Epithelial cell of proximal tubule (primary cell): ENCODE data around the gene HMGA1. TPM values are rescaled to one million over a fixed set of nuclear protein-coding genes. Genes with fewer than 3 reads are reported as not detected.
A peak's percentile ranks its signal among the peaks of the same experiment; 100 is the strongest.

Source experiments
- DNase-seq: peaks from one replicate; pipeline ENCODE4 v3.0.0-alpha.2; 2011; ENCODE audit warnings: low read depth
- H3K4me3 ChIP-seq: 2 replicates; pipeline ENCODE4 v1.5.1; 2011; ENCODE audit warnings: low read depth, mild to moderate bottlenecking, low read length
- CTCF ChIP-seq: conservative IDR thresholded peaks from 2 replicates; pipeline ENCODE4 v1.5.1; 2012; ENCODE audit warnings: low read depth, mild to moderate bottlenecking, low read length
- total RNA-seq: library from RNA; depleted of rRNA; stranded (reverse); fragments of >200 nt; gene quantifications from 2 replicates; pipeline ENCODE4 v1.2.3, GENCODE V29; 2015

Gene HMGA1, protein sequence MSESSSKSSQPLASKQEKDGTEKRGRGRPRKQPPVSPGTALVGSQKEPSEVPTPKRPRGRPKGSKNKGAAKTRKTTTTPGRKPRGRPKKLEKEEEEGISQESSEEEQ
- 949 and 1,351 TPM in 2 replicates for total RNA-seq

DNA sequence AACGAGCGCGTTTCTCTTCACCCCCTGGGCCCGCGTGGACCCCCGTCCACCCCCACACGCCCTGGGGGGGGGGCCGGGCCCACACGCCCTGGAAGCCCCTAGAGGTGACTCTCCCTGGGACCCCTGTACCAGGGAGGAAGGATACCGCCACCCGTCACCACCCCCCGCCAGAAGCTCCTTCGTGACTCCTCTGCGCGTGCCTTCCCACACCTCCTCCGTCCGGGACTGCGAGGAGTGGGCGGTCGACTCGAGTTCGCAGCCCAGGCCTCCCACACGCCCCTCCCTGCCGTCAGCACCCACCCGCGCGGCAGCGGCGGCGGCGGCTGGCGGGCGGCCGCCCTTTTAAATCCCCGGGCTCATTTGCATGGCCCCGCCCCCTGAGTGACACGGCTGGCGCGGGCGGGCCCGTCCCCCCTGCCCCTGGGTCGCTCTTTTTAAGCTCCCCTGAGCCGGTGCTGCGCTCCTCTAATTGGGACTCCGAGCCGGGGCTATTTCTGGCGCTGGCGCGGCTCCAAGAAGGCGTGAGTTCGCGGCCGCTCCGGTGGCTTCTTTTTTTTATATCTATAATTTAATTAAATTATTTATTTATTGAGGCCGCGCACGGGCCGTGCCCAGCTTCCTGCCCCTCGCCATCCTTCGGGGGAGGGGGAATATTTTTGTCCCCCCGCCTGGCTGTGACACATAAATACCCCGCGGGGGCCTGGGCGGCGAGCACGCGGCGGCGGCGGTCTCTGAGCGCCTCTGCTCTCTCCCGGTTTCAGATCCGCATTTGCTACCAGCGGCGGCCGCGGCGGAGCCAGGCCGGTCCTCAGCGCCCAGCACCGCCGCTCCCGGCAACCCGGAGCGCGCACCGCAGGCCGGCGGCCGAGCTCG lies at the start of gene HMGA1:
TSS of gene HMGA1 (plus strand) at position 431 of the 873 bp plus-strand sequence. CDS start 3,908 bp downstream, outside the sequence.
- no peak for DNase-seq
- peak within 1 kb of the TSS; percentile 89 for H3K4me3 ChIP-seq
- TF ChIP-seq CTCF = no peak

DNA sequence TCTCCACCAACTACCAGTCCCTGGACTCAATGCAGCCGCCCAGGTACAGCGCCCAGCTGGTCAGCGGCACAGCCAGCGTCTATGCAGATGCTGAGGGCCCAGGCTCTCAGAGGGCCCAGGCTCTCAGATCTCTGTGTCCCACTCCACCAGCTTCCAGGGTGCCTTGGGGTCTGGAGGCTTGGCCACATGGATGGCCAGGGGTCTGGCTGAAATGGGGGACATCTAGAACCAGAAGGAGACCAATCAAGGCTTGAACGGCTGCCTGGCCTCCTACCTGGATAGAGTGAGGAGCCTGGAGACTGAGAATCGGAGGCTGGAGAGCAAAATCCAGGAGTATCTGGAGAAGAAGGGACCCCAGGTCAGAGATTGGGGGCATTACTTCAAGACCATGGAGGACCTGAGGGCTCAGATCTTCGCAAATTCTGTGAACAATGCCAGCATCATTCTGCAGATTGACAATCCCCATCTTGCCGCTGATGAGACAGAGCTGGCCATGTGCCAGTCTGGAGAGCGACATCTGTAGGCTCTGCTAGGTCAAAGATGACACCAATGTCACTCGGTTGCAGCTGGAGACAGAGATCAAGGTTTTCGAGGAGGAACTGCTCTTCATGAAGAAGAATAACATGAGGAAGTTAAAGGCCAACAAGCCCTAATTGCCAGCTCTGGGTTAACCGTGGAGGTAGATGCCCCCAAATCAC lies 46.7 kb upstream of the HMGA1 start:
- TF ChIP-seq CTCF = no peak
- no peak for DNase-seq
- H3K4me3 ChIP-seq = no peak overlapping the region

GRCh38 chr6:34190504-34191122 lies 46.1 kb upstream of the HMGA1 start:
- DNase-seq = no peak
- peak; percentile 9 for TF ChIP-seq CTCF
- H3K4me3 ChIP-seq = no peak overlapping the region

- no peak for DNase-seq
- peak; percentile 17 for TF ChIP-seq CTCF
- no peak overlapping the region for H3K4me3 ChIP-seq
These were observed 41.9 kb upstream of the HMGA1 start for GRCh38 chr6:34194772-34195171.

DNA sequence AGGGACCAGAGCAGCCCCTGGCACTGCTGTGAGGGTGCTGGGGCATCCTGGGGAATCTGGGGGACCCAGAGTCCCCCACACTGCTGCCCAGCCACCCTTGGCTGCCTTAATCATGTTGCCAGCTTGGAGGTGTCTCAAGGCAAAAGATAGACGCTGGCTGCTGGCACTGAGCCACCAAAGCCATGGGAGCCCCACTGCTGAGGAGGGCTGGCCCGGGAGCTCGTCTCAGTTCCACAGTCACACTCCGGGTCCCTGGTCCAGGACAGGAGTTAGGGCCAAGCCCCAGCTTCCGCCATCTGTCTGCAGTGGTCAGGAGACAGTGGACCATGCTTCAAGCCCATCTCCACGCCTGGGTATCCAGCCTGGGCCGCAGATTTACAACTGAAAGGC lies 41.0 kb upstream of the HMGA1 start:
- no peak for DNase-seq
- no peak for TF ChIP-seq CTCF
- H3K4me3 ChIP-seq = no peak overlapping the region

DNA sequence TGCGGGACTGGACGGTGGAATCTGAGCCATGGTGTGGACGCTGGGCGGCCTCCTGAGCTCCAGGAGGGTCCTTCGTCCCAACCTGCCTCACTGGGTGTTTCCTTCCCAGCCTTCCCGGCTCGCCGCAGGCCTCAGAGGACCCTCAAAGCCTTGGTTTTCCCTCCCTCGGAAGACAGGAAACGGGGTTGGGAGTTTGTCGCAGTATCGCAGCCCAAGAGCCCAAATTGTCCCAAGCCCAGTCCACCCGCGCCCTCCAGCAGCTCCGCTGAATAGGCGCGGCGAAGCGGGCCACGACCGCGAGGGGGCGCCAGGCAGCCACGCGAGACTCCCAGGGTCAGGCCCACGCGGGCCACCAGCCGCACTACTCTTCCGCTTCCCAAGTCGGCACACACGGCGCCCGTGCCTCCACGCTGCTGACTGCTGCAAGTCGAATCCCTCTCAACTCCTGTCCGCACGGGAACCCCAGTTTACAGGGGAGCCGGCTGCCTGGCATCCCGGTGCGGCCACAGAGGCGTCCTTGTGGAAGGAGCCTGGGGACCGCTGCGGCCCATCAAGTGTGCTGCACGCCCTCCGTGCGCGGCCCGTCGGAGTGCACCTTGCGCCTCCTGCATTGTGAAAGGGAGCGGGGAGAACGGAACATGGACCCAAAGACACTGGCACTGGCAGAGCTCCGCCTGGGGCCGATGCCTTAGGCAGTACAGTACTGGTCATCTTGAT lies 40.4 kb upstream of the HMGA1 start:
- H3K4me3 ChIP-seq = peak overlapping the region; percentile 61
- peak; percentile 88 for TF ChIP-seq CTCF
- DNase-seq = no peak
